Calu3 (cell line): Measurements from ENCODE around the gene GLRA3. TPM values are rescaled to one million over a fixed set of nuclear protein-coding genes. Genes with fewer than 3 reads are reported as not detected.

Source experiments
- BruUV-seq: library from RNA; stranded (reverse); fragments of 400-500 nt; replicated peaks from 2 replicates; lab custom pipeline; 2021; lab: Mats Ljungman, UMichigan
- CTCF ChIA-PET: fragments of 300-600 bp; sonication (Branson Sonifier 250); formaldehyde crosslinking; loops from one replicate; lab custom pipeline; 2022; ENCODE audit warnings: antibody characterized with exemption; lab: Charles Lee
- DNase-seq: peaks from one replicate; pipeline ENCODE4 v3.0.0; 2022
- H3K27ac Mint-ChIP-seq: one replicate; pipeline ENCODE4 v1.8.0; 2022; ENCODE audit warnings: mixed read lengths; ENCODE audit not compliant: unreplicated experiment
- H3K27me3 Mint-ChIP-seq: one replicate; pipeline ENCODE4 v1.8.0; 2022; ENCODE audit warnings: mixed read lengths; ENCODE audit not compliant: unreplicated experiment
- H3K36me3 Mint-ChIP-seq: one replicate; pipeline ENCODE4 v1.8.0; 2022; ENCODE audit warnings: mild to moderate bottlenecking, moderate library complexity, mixed read lengths; ENCODE audit not compliant: insufficient read depth, unreplicated experiment
- H3K4me1 Mint-ChIP-seq: one replicate; pipeline ENCODE4 v1.8.0; 2022; ENCODE audit warnings: mild to moderate bottlenecking, low read depth, mixed read lengths; ENCODE audit not compliant: unreplicated experiment
- H3K4me3 Mint-ChIP-seq: one replicate; pipeline ENCODE4 v1.8.0; 2022; ENCODE audit warnings: mild to moderate bottlenecking, low read depth, moderate library complexity, mixed read lengths; ENCODE audit not compliant: unreplicated experiment
- H3K9me3 Mint-ChIP-seq: one replicate; pipeline ENCODE4 v1.8.0; 2022; ENCODE audit warnings: low read depth, mixed read lengths; ENCODE audit not compliant: unreplicated experiment
- intact Hi-C: fragments of 100-400 bp; cut with micrococcal nuclease; formaldehyde crosslinking; loops from one replicate; pipeline ENCODE4 v1.10.0; 2022; ENCODE audit not compliant: unreplicated experiment
- total RNA-seq: library from RNA; stranded (reverse); gene quantifications from 2 replicates; pipeline ENCODE4 v1.2.3, GENCODE V29; 2022
- TF ChIP-seq, protein P1 (sequence below): fragments of 200-600 bp; IDR thresholded peaks from one replicate; pipeline ENCODE4 v1.8.0; 2022; ENCODE audit warnings: antibody characterized with exemption; ENCODE audit not compliant: unreplicated experiment

Gene GLRA3
- total RNA-seq, 1 experiment from 2014 or later, result 0.07 TPM

DNA sequence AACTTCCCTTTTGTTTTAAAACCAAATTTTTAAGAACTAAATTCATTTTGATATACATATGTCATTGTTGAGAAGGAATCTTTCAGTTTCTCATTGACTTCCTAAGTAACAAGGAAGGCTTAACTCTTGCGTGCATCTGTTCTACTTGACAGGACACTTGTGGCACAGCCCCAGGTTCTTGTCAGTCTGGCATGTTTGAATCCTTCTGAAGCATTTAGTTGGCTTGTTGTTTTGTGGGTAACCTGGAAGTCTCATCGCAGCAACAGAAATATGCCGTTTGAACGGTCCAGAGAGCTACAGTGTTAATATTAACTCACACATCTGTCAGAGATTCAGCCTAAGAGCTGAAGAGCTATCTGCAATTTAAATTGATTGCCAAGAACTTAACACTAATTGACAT lies 76.0 kb downstream of the GLRA3 start:
- Mint-ChIP-seq H3K27me3 (no peaks in the 10 kb centered on the region), H3K4me1 (no peaks in the 10 kb centered on the region), H3K4me3 (no peak overlapping the region), H3K9me3 (peaks cover 4% of the 10 kb centered on the region), H3K27ac (no peak overlapping the region), H3K36me3 (no peaks in the 10 kb centered on the region)
- DNase-seq, result no peak
- TF ChIP-seq, protein P1, sequence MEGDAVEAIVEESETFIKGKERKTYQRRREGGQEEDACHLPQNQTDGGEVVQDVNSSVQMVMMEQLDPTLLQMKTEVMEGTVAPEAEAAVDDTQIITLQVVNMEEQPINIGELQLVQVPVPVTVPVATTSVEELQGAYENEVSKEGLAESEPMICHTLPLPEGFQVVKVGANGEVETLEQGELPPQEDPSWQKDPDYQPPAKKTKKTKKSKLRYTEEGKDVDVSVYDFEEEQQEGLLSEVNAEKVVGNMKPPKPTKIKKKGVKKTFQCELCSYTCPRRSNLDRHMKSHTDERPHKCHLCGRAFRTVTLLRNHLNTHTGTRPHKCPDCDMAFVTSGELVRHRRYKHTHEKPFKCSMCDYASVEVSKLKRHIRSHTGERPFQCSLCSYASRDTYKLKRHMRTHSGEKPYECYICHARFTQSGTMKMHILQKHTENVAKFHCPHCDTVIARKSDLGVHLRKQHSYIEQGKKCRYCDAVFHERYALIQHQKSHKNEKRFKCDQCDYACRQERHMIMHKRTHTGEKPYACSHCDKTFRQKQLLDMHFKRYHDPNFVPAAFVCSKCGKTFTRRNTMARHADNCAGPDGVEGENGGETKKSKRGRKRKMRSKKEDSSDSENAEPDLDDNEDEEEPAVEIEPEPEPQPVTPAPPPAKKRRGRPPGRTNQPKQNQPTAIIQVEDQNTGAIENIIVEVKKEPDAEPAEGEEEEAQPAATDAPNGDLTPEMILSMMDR, result no peak
- intact Hi-C loops, result no loop called here
- CTCF ChIA-PET, result no interaction called here
- no TSS peak for BruUV-seq

DNA sequence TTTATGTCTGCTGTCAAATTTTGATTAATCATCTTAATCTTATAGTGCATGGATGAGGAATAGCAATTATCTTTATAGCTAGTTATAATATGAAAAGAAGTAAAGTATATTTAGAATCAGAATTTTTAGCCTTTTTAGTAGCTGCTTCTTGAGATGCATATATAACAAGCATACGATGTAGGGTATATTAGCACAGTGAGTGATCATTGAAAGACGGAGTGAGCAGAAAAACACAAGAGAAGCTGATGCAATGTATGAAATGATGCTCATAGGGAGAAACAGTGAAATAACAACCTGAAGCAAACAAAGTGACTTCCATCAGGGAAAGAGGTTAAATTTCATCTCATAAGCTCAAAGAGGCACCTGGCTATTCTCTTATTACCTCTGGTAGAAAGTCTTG lies 77.0 kb downstream of the GLRA3 start:
- BruUV-seq, result no TSS peak
- TF ChIP-seq, protein P1, result no peak

DNA sequence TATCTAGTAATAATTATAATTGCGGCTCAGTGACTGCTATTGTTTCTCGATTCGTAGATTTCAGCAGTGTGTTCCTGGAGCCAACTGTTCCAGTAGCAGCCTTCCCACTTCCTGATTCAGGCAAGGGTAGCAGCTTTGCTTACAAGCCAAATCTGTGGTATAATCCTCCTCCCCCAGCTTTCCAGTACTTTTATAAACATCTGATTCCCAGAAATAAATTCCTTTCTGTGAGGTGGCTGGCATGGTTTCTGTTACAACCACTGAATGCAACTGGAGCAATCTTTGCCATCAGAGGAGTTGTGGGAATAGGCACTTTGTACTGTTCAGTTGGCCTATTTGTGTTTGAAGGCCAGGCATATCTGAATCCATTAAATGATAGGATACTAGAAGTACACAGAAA lies 80.0 kb downstream of the GLRA3 start:
- no peaks in the 10 kb centered on the region for H3K36me3 Mint-ChIP-seq
- peaks cover 12% of the 10 kb centered on the region for H3K9me3 Mint-ChIP-seq
- intact Hi-C loops, result no loop called here
- no peak overlapping the region for H3K27ac Mint-ChIP-seq
- BruUV-seq, result no TSS peak
- DNase-seq, result no peak
- H3K4me1 Mint-ChIP-seq, result no peaks in the 10 kb centered on the region
- H3K4me3 Mint-ChIP-seq, result no peak overlapping the region
- no peaks in the 10 kb centered on the region for H3K27me3 Mint-ChIP-seq
- TF ChIP-seq, protein P1, result no peak
- CTCF ChIA-PET, result no interaction called here

More for the DNA sequence above, 77.0 kb downstream of the GLRA3 start:
- H3K9me3 Mint-ChIP-seq, result peaks cover 10% of the 10 kb centered on the region
- H3K27ac Mint-ChIP-seq, result no peak overlapping the region
- no peaks in the 10 kb centered on the region for H3K27me3 Mint-ChIP-seq
- no peak for DNase-seq
- CTCF ChIA-PET, result no interaction called here
- no peaks in the 10 kb centered on the region for H3K36me3 Mint-ChIP-seq
- H3K4me1 Mint-ChIP-seq, result no peaks in the 10 kb centered on the region
- H3K4me3 Mint-ChIP-seq, result no peak overlapping the region
- intact Hi-C loops, result no loop called here

GRCh38 chr4:174746710-174747109 lies 82.3 kb downstream of the GLRA3 start:
- CTCF ChIA-PET, result no interaction called here

More at GRCh38 chr4:174746710-174747109, 82.3 kb downstream of the GLRA3 start:
- no TSS peak for BruUV-seq
- peaks cover 12% of the 10 kb centered on the region for H3K9me3 Mint-ChIP-seq
- DNase-seq, result no peak
- no peaks in the 10 kb centered on the region for H3K27me3 Mint-ChIP-seq
- intact Hi-C loops, result no loop called here
- no peaks in the 10 kb centered on the region for H3K36me3 Mint-ChIP-seq
- H3K4me3 Mint-ChIP-seq, result no peak overlapping the region
- no peaks in the 10 kb centered on the region for H3K4me1 Mint-ChIP-seq
- H3K27ac Mint-ChIP-seq, result no peak overlapping the region
- TF ChIP-seq, protein P1, result no peak
